NCI-H524 (cell line): Measurements from ENCODE around the gene DNA2.

Experiments used
- DNase-seq, 2 experiments: peaks; one replicate each; lab custom pipeline; 2025; lab: John Stamatoyannopoulos, UW

Gene DNA2

GRCh38 chr10:68442971-68443370 lies 28.8 kb downstream of the DNA2 start:
- DNase-seq, result no peak

GRCh38 chr10:68440898-68441297 lies 30.9 kb downstream of the DNA2 start:
- DNase-seq, result no peak

GRCh38 chr10:68435803-68436202 lies 36.0 kb downstream of the DNA2 start:
- DNase-seq, result no peak

- no peak for DNase-seq
Observed at GRCh38 chr10:68434657-68435056, 37.1 kb downstream of the DNA2 start.

GRCh38 chr10:68428396-68429104 lies 43.2 kb downstream of the DNA2 start:
- no peak for DNase-seq

GRCh38 chr10:68424454-68425014 lies 47.2 kb downstream of the DNA2 start:
- DNase-seq, result no peak

- DNase-seq, result no peak
Observed at GRCh38 chr10:68423522-68423921, 48.3 kb downstream of the DNA2 start.

- DNase-seq, result no peak
Observed at GRCh38 chr10:68419376-68419775, 52.4 kb downstream of the DNA2 start.

- no peak for DNase-seq
Observed at GRCh38 chr10:68408898-68409518, 62.8 kb downstream of the DNA2 start.

GRCh38 chr10:68406815-68407548 lies 64.8 kb downstream of the DNA2 start, which contains the start of gene RUFY2:
TSS of gene RUFY2 (minus strand) at chr10:68407277. CDS start at chr10:68407189, 88 bp downstream.
- DNase-seq, result peak; percentile 28 to 44

GRCh38 chr10:68406111-68406814 lies 65.5 kb downstream of the DNA2 start:
- DNase-seq, result peak; percentile 10

GRCh38 chr10:68403701-68404100 lies 68.1 kb downstream of the DNA2 start:
- DNase-seq, result peak; percentile 0 to 28

- DNase-seq, result no peak
Observed at GRCh38 chr10:68402276-68402675, 69.5 kb downstream of the DNA2 start.

- no peak for DNase-seq
Observed at GRCh38 chr10:68397005-68397404, 74.8 kb downstream of the DNA2 start.

- DNase-seq, result no peak
Observed at GRCh38 chr10:68385740-68386139, 86.0 kb downstream of the DNA2 start.

- DNase-seq, result no peak
Observed at GRCh38 chr10:68371604-68372003, 100.2 kb downstream of the DNA2 start.

- no peak for DNase-seq
Observed at GRCh38 chr10:68367121-68367520, 104.7 kb downstream of the DNA2 start.

GRCh38 chr10:68366600-68366999 lies 105.2 kb downstream of the DNA2 start:
- no peak for DNase-seq

- no peak for DNase-seq
Observed at GRCh38 chr10:68365611-68366010, 106.2 kb downstream of the DNA2 start.

GRCh38 chr10:68364101-68364886 lies 107.5 kb downstream of the DNA2 start:
- DNase-seq, result no peak
